ENCODE results near the gene TTC9. TPM values are rescaled to one million over a fixed set of nuclear protein-coding genes. Genes with fewer than 3 reads are reported as not detected.

Gene TTC9
- total RNA-seq, 1 experiment from 2014 or later, result 9.3 TPM

DNA sequence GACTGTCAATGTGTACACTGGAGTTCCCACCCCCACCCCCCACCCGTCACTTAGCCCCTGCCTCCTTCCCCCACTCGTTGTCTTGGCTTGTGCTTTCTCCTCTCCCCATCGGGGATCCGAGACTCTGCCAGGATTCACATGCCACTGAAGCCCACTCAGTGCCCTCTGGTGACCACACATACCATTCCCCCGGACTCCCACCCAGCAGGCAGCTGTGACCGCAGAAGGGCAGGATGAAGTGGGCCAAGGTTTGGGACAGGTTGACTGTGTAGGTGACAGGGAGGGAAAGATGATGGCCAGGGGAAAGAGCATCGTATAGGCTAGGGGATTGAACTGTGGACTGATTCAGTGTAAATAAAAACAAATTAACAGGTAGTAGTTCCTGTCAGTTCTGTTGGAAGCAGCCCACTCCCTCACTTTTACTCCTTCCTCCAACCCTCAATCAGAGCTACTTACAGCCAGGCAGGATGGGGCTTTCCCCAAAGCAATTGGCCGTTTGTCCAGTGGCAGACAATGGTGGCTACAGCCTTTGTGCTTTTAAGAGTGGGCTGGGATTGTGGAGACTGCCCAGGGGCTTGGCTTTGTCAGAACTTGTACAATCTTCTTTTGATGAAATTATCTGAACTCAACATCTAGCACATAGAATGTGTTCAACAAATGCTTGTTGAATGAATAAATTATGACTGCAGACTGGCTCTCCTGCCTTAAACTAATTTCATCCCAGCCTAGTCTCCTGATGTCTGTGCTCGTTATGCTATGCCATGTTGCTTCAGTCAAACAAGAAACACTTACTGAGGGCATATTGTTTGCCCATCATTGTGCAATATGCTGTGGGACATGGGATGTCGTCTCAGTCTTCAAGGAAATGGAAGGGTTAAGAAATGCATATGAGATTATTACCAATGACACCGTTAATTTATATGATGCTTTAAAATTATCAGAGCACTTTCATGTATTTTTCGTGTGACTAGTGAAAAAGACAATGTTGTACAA lies 30.2 kb downstream of the TTC9 start:
- H3K4me3 ChIP-seq, result no peak overlapping the region
- H4K20me1 ChIP-seq (ENCODE audit: insufficient read depth), result no peaks in the 10 kb centered on the region
- no peak overlapping the region for H3K27ac ChIP-seq
- CTCF ChIA-PET, result no interaction called here
- no peaks in the 10 kb centered on the region for H3K9me2 ChIP-seq (ENCODE audit: insufficient read depth)
- DNase-seq, result no peak
- POLR2A ChIA-PET (ENCODE audit: unreplicated experiment), result no interaction called here
- H3K4me2 ChIP-seq, result no peak overlapping the region
- no TSS peak for BruUV-seq (replicated peaks)
- peaks cover 2% of the 10 kb centered on the region; the same call in 1 of the 2 replicates for H3F3A ChIP-seq (ENCODE audit: insufficient read depth, low read depth)
- H3K4me1 ChIP-seq (replicated peaks; ENCODE audit: insufficient read depth), result peaks cover 8% of the 10 kb centered on the region
- H3K27me3 ChIP-seq (ENCODE audit: insufficient read depth, low read depth), result no peaks in the 10 kb centered on the region
- H3K79me2 ChIP-seq (ENCODE audit: low read depth), result no peaks in the 10 kb centered on the region
- H3K9me3 ChIP-seq (ENCODE audit: insufficient read depth, low read depth), result no peaks in the 10 kb centered on the region
- TF ChIP-seq, protein P1, sequence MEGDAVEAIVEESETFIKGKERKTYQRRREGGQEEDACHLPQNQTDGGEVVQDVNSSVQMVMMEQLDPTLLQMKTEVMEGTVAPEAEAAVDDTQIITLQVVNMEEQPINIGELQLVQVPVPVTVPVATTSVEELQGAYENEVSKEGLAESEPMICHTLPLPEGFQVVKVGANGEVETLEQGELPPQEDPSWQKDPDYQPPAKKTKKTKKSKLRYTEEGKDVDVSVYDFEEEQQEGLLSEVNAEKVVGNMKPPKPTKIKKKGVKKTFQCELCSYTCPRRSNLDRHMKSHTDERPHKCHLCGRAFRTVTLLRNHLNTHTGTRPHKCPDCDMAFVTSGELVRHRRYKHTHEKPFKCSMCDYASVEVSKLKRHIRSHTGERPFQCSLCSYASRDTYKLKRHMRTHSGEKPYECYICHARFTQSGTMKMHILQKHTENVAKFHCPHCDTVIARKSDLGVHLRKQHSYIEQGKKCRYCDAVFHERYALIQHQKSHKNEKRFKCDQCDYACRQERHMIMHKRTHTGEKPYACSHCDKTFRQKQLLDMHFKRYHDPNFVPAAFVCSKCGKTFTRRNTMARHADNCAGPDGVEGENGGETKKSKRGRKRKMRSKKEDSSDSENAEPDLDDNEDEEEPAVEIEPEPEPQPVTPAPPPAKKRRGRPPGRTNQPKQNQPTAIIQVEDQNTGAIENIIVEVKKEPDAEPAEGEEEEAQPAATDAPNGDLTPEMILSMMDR (conservative IDR thresholded peaks at IDR 0.05), result no peak
- no peak for TF ChIP-seq EZH2 (IDR thresholded peaks at IDR 0.05; ENCODE audit: low read depth)
- H2AFZ ChIP-seq, result no peak overlapping the region
- peaks cover 5% of the 10 kb centered on the region; the same call in 1 of the 2 replicates for H3K36me3 ChIP-seq (ENCODE audit: low read depth)
- intact Hi-C loops (cut with micrococcal nuclease; ENCODE audit: unreplicated experiment), result no loop called here

DNA sequence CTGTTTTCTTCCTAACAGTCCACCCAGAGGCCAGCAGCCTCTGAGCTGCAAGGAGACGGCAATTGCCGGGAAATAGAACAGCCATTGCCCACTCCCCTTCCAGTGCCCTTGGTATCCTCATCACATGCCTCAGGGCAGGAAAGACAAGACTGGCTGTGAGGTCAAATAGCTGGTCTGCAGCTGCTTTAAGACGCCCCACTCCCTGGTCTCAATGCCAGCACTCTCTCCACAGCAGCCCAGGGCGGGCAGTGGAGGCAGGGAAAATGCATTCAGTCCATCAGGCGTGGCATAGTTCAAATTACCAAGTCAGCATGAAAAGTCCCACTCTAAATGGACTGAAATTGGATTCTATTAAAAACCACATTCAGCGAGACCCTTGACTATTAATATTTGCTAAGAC lies 35.6 kb downstream of the TTC9 start:
- intact Hi-C loops (cut with micrococcal nuclease; ENCODE audit: unreplicated experiment), result no loop called here
- H3F3A ChIP-seq (ENCODE audit: insufficient read depth, low read depth), result no peaks in the 10 kb centered on the region
- H3K9me2 ChIP-seq (ENCODE audit: insufficient read depth), result no peaks in the 10 kb centered on the region
- H4K20me1 ChIP-seq (ENCODE audit: insufficient read depth), result no peaks in the 10 kb centered on the region
- no peak overlapping the region for H3K4me2 ChIP-seq
- no peaks in the 10 kb centered on the region for H3K4me1 ChIP-seq (replicated peaks; ENCODE audit: insufficient read depth)
- no peak overlapping the region for H3K27ac ChIP-seq
- no peak for TF ChIP-seq EZH2 (IDR thresholded peaks at IDR 0.05; ENCODE audit: low read depth)
- TF ChIP-seq, protein P1 (conservative IDR thresholded peaks at IDR 0.05), result no peak
- H3K36me3 ChIP-seq (ENCODE audit: low read depth), result no peaks in the 10 kb centered on the region
- ChIA-PET POLR2A (ENCODE audit: unreplicated experiment) (no interaction called here), CTCF (no interaction called here)
- DNase-seq, result no peak
- no peaks in the 10 kb centered on the region for H3K27me3 ChIP-seq (ENCODE audit: insufficient read depth, low read depth)
- no peaks in the 10 kb centered on the region for H3K9me3 ChIP-seq (ENCODE audit: insufficient read depth, low read depth)
- no TSS peak for BruUV-seq (replicated peaks)
- no peak overlapping the region for H3K4me3 ChIP-seq
- no peaks in the 10 kb centered on the region for H3K79me2 ChIP-seq (ENCODE audit: low read depth)
- no peak overlapping the region for H2AFZ ChIP-seq

DNA sequence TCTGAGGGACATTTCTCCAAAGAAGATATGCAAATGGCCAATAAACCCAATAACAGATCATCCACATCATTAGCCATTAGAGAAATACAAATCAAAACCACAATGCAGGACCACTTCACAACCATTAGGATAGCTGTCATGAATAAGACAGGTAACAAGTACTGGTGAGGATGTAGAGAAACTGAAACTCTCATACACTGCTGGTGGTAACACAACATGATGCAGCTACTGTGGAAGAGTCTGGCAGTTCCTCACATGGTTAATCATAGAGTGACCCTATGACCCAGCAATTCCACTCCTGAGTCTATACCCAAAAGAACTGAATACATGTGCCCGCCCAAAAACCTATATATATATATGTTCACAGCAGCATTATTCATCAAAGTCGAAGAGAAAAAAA lies 39.0 kb downstream of the TTC9 start:
- POLR2A ChIA-PET (ENCODE audit: unreplicated experiment), result no interaction called here
- no peak overlapping the region for H3K4me2 ChIP-seq
- H3K9me3 ChIP-seq (ENCODE audit: insufficient read depth, low read depth), result no peaks in the 10 kb centered on the region
- no peaks in the 10 kb centered on the region for H3K36me3 ChIP-seq (ENCODE audit: low read depth)
- no peaks in the 10 kb centered on the region for H3K27me3 ChIP-seq (ENCODE audit: insufficient read depth, low read depth)
- TF ChIP-seq, protein P1 (conservative IDR thresholded peaks at IDR 0.05), result no peak
- TF ChIP-seq EZH2 (IDR thresholded peaks at IDR 0.05; ENCODE audit: low read depth), result no peak
- no peaks in the 10 kb centered on the region for H3K9me2 ChIP-seq (ENCODE audit: insufficient read depth)
- no peak overlapping the region for H3K4me3 ChIP-seq
- H3F3A ChIP-seq (ENCODE audit: insufficient read depth, low read depth), result no peaks in the 10 kb centered on the region
- H3K4me1 ChIP-seq (replicated peaks; ENCODE audit: insufficient read depth), result no peaks in the 10 kb centered on the region
- no peak overlapping the region for H3K27ac ChIP-seq
- H2AFZ ChIP-seq, result no peak overlapping the region
- no TSS peak for BruUV-seq (replicated peaks)
- no peaks in the 10 kb centered on the region for H4K20me1 ChIP-seq (ENCODE audit: insufficient read depth)
- no peak for DNase-seq
- H3K79me2 ChIP-seq (ENCODE audit: low read depth), result no peaks in the 10 kb centered on the region
- CTCF ChIA-PET, result no interaction called here
- intact Hi-C loops (cut with micrococcal nuclease; ENCODE audit: unreplicated experiment), result no loop called here

All from PC-9 (cell line).